Measurements from ENCODE around the gene PGA4. TPM values are rescaled to one million over a fixed set of nuclear protein-coding genes. Genes with fewer than 3 reads are reported as not detected.

The PGA4 gene
- polyA plus RNA-seq, 3 donors, result 1.5 to 33.5 (median 7.0) TPM

GRCh38 chr11:61194169-61194671 is 27.9 kb upstream of the PGA4 start:
- H3K27ac ChIP-seq (ENCODE audit: low read depth in 1 of 2, low read length in 2 of 2), result no peak overlapping the region
- H3K27me3 ChIP-seq (ENCODE audit: control insufficient read depth in 2 of 2, insufficient read depth in 2 of 2, low read length in 2 of 2), result peaks cover 0 to 5% of the 10 kb centered on the region in 2 donors
- no peaks in the 10 kb centered on the region for H3K36me3 Mint-ChIP-seq
- no peaks in the 10 kb centered on the region for H3K4me1 ChIP-seq (ENCODE audit: control insufficient read depth in 1 of 2, insufficient read depth in 2 of 2, low read length in 2 of 2)
- H3K9me3 Mint-ChIP-seq, result peaks cover 2 to 12% (median 7%) of the 10 kb centered on the region in 7 donors
- H2AFZ ChIP-seq (ENCODE audit: insufficient read depth, low read depth, low read length, poor library complexity, severe bottlenecking), result no peak overlapping the region
- no peak overlapping the region for H3K4me2 ChIP-seq (replicated peaks; ENCODE audit: extremely low read depth, low read length, poor library complexity, severe bottlenecking)
- H3K4me1 Mint-ChIP-seq, result peaks cover 11% of the 10 kb centered on the region
- H3K9me3 ChIP-seq (replicated peaks in 1 of 2; ENCODE audit: control insufficient read depth in 1 of 2, insufficient read depth in 1 of 2, low read length in 2 of 2), result peaks cover 0 to 10% of the 10 kb centered on the region in 2 donors
- peaks cover 10 to 21% (median 10%) of the 10 kb centered on the region in 3 donors for H3K27me3 Mint-ChIP-seq (ENCODE audit: low read depth in 3 of 3)
- no peaks in the 10 kb centered on the region for H3K36me3 ChIP-seq (replicated peaks in 1 of 2; ENCODE audit: control insufficient read depth in 1 of 2, insufficient read depth in 2 of 2, low read length in 2 of 2)
- 86% methylated on average over 9 of the region's 12 CpGs for WGBS (ENCODE audit: insufficient coverage)
- H4K20me1 ChIP-seq (ENCODE audit: insufficient read depth, low read length), result no peaks in the 10 kb centered on the region
- DNase-seq, result no peak
- no peaks in the 10 kb centered on the region for H3K79me2 ChIP-seq (ENCODE audit: insufficient read depth, low read length)
- no peak overlapping the region for H3K4me3 ChIP-seq (replicated peaks in 1 of 3; ENCODE audit: low read depth in 2 of 3, low read length in 3 of 3)
- no peak overlapping the region for H3K27ac Mint-ChIP-seq
- H3K9ac ChIP-seq (ENCODE audit: insufficient read depth, low read length, poor library complexity, severe bottlenecking), result no peak overlapping the region
- no peak for TF ChIP-seq CTCF (IDR thresholded peaks at IDR 0.05)
- H3K4me3 Mint-ChIP-seq, result peak overlapping the region in 1 of 2 donors; percentile 55
- intact Hi-C loops (cut with micrococcal nuclease), result no loop called here

- no peak overlapping the region for H3K4me2 ChIP-seq (replicated peaks; ENCODE audit: extremely low read depth, low read length, poor library complexity, severe bottlenecking)
Observed at GRCh38 chr11:61194981-61195695, 27.0 kb upstream of the PGA4 start.

More at GRCh38 chr11:61194981-61195695, 27.0 kb upstream of the PGA4 start:
- Mint-ChIP-seq H3K4me3 (peak overlapping the region in 1 of 2 donors; percentile 30), H3K9me3 (peaks cover 3 to 13% (median 8%) of the 10 kb centered on the region in 7 donors), H3K36me3 (no peaks in the 10 kb centered on the region), H3K27me3 (ENCODE audit: low read depth in 3 of 3) (peaks cover 10 to 21% (median 10%) of the 10 kb centered on the region in 3 donors), H3K4me1 (peaks cover 7% of the 10 kb centered on the region), H3K27ac (no peak overlapping the region)
- intact Hi-C loops (cut with micrococcal nuclease), result no loop called here
- H4K20me1 ChIP-seq (ENCODE audit: insufficient read depth, low read length), result no peaks in the 10 kb centered on the region
- DNase-seq, result no peak
- H3K36me3 ChIP-seq (replicated peaks in 1 of 2; ENCODE audit: control insufficient read depth in 1 of 2, insufficient read depth in 2 of 2, low read length in 2 of 2), result no peaks in the 10 kb centered on the region
- no peak overlapping the region for H3K9ac ChIP-seq (ENCODE audit: insufficient read depth, low read length, poor library complexity, severe bottlenecking)
- peaks cover 0 to 12% of the 10 kb centered on the region in 2 donors for H3K9me3 ChIP-seq (replicated peaks in 1 of 2; ENCODE audit: control insufficient read depth in 1 of 2, insufficient read depth in 1 of 2, low read length in 2 of 2)
- 93% methylated on average over 6 of the region's 7 CpGs for WGBS (ENCODE audit: insufficient coverage)
- H2AFZ ChIP-seq (ENCODE audit: insufficient read depth, low read depth, low read length, poor library complexity, severe bottlenecking), result no peak overlapping the region
- H3K4me3 ChIP-seq (replicated peaks in 1 of 3; ENCODE audit: low read depth in 2 of 3, low read length in 3 of 3), result no peak overlapping the region
- H3K4me1 ChIP-seq (ENCODE audit: control insufficient read depth in 1 of 2, insufficient read depth in 2 of 2, low read length in 2 of 2), result no peaks in the 10 kb centered on the region
- no peak overlapping the region for H3K27ac ChIP-seq (ENCODE audit: low read depth in 1 of 2, low read length in 2 of 2)
- no peaks in the 10 kb centered on the region for H3K79me2 ChIP-seq (ENCODE audit: insufficient read depth, low read length)
- TF ChIP-seq CTCF (IDR thresholded peaks at IDR 0.05), result no peak
- peaks cover 0 to 5% of the 10 kb centered on the region in 2 donors for H3K27me3 ChIP-seq (ENCODE audit: control insufficient read depth in 2 of 2, insufficient read depth in 2 of 2, low read length in 2 of 2)

Data from CD14-positive monocyte (primary cell).